D341Med (cell line): ENCODE results near the gene DNAH11.
"Not testable (repeated sequence)": the region's sequence is repeated elsewhere in the genome, so short reads cannot be mapped to it uniquely, and the experiment has no call there.

Experiments used
- DNase-seq: peaks from one replicate; pipeline ENCODE4 v3.0.0; 2012; ENCODE audit warnings: low spot score

The DNAH11 gene

DNA sequence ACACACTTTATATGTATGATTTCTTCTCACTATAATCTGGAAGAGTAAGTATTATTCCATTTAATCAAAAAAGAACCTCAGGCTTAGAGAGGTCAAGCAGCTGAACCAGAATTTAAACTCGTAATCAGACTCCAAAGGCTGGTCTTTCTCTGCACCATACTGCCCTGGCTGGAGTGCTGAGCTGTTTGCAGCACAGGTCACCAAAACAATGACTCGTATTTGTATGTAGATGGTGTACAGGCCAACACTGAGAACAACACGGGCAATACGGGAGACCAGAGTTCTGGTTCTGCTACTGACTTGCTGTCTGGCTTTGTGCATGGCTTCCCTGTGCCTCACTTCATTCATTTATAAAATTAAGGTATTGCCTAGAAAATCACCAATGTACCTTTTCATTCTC lies 344.9 kb downstream of the DNAH11 start:
- no peak for DNase-seq

DNA sequence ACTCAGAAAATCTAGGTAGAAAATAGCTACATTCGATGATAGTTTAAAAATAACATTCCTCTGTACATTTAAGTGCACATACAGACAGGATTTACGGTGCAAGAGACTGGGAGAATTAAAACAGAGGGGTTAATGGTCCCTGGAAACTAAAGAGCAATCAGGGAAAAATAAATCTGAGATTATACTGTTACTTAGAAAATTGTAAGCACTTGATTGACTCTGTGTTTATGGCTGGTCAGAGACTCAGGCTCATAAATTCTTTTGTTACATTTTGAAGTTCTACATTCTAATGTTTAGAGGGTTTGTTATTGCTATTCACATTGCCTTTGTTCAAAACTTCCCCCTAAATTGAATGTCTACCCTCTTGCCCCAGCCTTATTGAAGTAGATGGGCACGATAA lies 348.5 kb downstream of the DNAH11 start:
- no peak for DNase-seq

DNA sequence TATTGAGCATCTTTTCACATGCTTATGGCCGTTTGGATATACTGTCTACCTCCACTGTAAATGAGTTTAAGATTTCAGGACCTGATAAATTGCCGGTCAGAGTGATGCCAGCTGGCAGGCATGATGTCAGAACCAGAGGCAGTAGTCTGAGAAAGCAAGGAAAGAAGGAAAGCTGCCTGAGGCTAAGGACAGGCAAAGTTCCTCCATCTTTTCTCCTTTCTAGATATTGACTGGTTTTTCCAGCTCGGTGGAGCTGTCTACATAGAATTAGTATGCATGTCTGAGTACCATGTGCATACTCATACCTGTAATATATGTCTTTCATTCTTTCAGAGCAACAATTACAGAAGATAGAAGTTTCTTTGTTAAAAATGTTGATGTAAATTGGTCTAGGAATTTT lies 350.6 kb downstream of the DNAH11 start:
- DNase-seq = no peak

DNA sequence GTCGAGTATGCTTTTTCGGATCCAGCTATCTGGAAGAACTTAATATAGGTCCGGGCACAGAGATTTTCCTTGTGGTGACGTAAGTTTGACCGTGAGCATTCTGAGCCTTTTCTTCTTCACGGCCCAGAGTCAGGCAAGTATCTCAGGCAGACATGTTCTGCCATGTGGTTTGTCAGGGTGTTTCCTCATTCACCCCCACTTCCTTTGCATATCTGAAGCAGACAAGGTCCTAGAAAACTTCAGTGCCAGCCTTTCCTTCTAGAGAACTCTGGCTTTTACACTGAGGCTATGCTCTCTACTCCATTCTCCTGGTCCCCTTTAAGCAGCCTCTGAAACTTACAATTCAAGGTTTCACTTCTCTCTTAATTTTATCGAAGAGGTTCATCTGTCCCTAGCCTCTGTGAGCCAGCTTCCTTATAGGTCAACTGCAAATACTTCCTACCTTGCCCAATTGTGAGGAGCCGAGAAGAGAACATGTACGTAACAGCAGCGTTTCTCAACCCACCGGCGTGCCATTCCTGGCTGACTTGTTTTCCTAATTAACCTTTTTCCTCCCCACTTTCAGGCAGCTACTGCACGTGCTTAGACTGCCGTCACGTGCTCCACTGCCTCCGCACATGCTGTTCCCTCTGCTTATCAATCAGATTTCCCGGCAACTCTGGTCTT lies 355.6 kb downstream of the DNAH11 start:
- no peak for DNase-seq

DNA sequence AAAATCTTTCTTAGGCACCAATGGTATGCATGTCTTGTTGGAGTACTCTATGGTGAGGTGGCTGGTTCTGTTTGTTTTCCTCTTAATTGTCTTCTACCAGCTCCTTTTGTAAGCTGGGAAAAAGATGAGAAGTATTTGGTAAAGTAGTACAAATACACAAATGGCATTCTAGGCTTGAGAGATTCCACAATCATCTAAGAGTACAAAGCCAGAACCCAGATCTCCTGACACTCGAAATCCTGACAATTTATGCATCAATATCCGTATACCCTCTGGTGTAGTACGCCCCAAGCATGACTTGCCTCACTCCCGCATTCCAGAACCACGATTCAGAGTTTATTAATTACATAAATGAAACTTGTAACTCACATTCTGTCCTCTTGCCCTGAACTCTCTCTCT lies 359.4 kb downstream of the DNAH11 start:
- DNase-seq = no peak

DNA sequence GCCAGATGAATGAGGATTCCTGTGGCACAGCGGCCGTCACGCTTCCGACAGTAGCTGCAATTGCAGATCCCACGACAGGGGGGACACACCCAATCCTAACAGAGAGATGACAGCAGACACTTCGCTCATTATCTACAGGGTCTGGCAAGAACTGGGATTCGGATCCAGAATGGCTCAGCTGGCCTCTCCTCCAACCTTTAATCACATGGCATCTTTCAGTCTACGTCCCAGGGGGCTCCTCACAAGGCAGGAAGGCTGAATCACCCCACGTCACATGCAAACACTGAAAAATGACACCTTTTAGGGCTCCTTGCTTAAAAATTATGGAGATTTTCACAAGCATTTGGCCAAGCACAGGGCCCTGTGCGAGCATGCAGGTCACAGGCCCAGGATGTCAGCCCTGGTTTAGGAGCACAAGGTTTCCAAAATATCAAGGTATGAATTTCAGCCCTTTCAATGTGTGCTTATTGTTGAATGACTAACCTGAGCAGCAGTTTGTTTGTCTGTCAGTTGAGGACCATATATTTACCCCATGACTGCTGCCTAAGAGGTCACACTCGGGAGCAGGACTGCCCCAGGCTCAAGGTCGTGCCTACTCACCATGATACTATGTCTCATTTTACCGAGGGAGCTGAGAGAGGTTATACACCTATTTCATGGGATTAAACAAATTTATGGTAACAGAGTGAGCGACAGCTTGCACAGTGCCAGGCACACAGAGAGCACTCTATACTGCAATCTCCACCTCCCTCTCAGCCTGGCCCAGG lies 360.4 kb downstream of the DNAH11 start:
- no peak for DNase-seq

DNA sequence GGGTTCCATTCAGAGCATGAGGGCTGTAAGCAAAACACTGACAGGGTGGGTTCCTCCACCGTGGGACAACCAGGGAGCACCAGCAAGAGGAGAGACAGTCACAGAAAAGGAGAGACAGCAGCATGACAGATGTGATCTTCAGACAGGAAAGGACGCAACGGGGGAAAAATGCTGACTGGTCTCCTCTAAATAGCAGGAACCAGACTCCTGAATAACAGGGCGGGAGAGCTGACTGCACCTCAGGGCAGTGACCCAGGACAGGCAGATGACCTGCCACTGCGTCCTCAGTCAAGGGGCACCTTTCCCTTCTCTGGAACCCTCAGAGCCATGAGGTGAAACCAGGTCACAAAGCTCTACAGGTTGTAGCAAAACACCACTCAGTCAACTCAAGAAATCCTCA lies 365.9 kb downstream of the DNAH11 start:
- no peak for DNase-seq

DNA sequence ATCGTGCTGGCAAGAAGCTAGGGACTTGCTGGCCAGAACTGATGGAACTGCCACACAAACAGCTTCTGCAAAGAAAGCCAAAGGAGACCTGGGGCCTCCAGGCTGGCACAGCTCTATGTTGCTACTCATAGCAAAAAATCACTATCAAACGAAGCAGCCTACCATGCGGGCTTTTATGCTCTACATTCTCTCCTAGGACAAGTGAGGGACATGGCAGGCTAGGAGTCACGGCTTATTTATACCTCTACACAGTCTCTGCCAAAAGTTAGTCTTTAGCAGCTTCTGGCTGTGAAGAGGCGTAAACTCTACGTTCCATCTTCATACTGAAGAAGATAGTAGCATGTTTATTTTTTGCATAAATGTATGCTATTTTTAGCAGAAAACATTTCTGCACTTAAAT lies 367.4 kb downstream of the DNAH11 start:
- DNase-seq = no peak

DNA sequence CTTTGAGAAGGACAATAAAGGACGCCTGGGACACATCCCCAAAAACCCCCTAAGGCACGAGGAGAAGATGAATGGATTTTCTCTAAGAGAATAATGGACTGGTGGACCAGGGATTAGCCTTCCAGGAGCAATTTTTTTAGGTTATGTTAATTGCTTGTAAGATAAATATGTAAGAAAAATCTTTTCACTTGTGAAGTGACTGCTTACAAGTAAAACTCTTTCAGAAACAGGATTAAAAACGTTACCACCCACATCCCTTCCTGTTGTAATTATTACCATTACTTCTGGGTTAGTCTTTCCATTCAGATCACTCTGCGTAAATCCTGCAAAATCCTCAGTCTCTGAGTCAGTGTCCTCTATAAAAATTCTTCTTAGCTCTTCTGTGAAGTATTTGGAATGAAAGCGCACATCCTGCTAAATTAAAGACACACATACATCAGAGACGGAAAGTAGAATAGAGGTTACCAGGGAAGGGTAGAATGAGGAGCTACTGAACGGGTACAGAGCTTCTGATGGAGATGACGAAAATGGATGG lies 368.6 kb downstream of the DNAH11 start:
- DNase-seq = no peak

DNA sequence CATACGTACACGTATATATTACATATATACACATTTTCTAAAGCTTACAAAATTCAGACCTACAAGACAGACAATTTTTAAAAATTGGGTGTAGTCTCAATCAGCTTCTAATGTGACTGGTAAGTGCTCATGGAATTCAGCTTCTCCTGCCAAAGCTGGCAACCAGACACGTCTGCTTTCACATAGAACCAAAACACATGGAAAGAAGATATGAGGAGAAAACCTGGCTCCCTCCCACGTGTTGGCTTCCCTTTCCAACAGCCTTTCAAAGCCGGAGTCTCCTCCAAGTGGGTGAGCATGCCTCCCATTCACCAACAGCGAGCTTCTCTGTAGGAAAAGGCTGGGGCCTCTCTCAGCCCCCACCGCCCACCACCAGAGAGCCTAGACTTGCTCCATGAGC lies 369.5 kb downstream of the DNAH11 start:
- DNase-seq = no peak

DNA sequence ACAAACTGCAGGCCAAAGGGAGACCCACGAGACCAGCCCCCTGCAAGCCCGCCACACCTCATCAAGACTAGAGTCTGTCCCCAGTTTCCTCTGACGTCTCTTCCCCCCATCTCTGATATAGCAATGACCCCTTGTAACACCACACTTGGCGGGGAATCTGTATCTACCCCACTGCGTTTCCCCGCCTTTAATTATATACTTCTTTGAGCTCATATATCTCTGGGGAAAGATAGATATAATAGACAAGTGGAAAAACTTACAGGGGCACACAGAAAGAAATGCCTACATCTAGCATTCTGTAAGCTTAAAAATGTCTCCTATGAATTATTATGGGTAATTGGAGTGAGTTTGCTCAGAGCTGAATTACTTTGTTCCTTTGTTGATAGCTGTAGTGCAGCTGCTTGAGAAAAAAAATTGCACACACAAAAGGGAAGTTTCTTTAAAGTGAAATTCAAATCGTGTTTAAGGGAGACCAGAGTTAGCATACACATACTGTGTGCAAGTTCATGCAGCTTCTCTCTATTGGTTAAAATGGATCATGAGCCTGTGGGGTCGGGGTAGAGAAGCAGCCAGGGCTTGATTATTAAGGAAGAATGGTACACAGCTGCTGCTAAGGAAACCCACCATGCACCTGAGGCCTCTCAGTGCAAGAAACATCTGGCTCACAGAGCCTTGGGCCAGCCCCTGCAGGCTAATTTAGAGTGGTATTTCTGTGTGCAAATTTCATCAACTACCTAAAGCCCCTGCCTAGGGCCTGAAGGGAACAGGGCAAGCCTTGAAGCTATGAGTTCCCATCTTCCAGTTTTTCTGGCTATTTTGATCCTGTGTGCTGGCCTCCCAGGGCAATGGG lies 370.3 kb downstream of the DNAH11 start:
- no peak for DNase-seq

DNA sequence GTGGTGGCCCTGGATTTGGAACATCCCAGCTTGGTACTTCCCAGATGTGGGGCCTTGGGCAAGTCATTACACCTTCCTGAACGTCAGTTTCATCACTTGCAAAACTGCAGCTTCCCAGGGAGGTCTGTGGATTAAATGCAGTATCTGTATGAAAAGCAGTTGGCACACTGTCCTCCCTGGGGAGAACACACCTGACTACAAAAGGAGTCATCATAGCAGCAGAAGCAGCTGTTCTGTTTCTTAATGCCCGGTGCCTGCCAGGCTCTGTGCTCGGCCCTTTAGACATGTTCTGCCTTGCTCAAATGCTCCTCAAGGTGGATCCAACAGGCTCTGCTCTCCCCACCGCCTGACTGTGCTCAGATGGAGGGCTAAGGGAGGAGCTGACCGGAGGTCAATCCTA lies 371.8 kb downstream of the DNAH11 start:
- peak; percentile 42 for DNase-seq

DNA sequence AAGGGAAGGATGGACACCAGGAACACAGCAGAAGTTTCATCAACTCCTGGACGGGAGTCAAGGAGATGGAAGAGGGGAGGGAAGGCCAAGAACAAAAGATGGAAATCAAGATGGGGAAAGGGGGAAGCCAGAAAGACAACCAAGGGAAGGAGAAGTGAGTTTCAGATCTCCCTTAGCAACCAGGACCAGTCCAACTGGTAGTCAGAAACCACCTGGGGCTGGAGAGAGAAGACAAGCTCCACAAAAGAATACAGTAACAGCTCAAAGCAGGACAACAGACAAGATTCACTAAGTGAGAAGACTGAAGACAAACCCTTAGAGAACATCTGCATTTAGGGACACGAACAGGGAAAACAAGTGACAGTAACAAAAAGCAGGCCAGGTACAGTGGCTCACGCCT lies 372.3 kb downstream of the DNAH11 start:
- DNase-seq = no peak

DNA sequence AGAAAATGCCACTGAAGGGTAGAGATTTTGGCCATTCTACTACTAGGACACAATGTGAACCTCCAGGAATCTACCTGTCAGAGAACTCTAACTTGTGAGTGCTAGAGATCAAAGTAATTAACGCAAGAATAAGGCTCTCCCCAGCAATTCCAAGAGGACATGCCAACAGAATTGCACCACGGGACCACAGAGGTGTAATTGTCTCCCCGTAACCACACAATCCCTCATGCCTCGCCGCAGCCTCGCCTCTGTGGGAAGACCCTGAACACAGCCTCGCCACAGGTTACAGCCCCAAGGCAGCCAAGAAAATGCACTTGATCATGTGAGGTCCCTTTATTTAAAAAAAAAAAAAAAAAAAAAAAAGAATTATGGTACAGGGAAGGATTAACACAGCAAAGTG lies 373.3 kb downstream of the DNAH11 start:
- DNase-seq = no peak

DNA sequence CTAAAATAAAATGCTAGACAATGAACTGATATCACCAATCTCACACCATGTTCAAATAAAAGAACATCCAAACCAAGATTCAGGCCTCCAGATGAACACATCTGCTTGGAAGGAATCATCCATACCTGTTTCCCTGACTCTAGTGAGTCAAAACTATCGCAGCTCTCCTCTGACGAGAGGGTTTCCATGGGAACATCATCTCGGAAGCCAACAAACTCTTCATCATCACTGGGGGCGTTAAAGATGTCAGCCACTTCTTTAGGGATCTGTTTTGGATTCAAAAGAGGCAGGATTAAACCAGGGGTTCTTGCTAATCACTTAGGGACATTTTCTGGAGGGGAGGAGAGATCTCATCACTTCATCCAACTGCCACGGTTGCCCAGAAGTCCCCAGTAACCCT lies 373.8 kb downstream of the DNAH11 start:
- DNase-seq = no peak

DNA sequence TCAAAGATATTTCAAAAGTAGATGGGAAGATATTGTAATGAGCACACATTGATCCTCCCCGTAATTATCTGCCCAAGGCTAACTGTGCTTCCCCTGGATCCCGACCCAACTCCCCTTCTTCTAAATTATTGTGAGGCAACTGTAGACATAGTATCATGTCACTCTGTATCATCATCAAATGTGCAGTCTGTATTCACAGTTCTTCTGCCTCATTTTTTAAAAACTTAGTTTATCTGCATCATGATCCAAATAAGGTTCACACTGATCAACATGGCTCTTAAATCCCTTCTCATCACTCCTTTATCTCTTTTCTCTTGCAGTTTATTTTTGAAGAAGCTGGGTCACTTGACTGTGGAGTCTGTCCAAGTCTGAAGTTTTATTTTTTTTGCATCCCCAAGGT lies 375.4 kb downstream of the DNAH11 start:
- DNase-seq = no peak

DNA sequence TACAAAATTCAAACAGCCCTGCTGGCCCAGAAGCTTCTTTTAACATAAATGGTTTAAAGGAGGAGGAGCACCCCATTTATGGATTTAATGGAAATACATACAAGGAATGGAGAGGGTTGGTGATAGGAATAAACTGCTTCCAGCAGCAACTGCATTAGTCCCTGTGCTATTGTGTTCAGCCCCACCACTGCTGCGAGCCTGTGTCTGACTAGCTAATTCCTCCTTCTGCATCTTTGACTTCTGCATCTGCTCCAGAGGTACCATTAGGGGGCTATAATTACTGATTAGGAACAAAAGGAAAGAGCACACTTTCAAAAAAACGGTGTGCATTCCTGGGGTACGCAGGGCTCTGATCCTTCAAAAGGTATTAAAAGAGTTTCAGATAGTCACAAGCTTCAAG lies 378.1 kb downstream of the DNAH11 start:
- no peak for DNase-seq

DNA sequence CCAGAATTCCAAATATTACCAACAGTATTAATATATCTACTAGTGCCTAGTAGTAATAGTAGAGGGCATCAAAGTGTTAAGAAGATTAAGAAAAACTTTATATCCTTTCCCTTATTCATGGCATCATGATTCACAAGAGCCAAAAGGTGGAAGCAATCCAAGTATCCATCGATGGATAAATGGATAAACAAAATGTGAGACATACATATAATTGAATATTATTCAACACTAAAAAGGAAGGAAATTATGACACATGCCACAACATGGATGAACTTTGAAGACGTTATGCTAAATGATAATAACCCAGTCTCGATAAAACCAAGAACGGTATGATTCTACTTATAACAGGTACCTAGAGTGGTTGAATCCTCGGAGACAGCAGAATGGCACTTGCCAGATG lies 379.8 kb downstream of the DNAH11 start:
- DNase-seq = no peak

DNA sequence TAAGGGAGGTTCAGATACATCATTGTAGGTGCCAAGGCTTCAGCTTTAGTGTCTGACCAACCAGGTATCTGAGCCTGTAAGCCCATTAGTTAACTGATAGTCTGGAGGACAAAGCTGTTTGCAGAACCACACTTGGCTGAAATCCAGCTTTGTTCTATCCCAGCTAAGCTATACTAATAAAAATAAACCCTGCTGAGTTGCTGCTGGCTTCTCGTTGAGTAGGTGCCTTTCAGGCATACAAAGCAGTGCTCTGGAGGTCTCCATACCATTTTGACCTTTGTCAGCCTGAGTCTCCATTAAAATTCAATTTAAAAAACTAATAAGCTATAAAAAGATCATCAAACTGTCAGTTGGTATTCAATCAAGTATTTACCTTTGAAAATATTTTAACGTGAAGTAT lies 380.8 kb downstream of the DNAH11 start:
- peak; percentile 54 for DNase-seq

DNA sequence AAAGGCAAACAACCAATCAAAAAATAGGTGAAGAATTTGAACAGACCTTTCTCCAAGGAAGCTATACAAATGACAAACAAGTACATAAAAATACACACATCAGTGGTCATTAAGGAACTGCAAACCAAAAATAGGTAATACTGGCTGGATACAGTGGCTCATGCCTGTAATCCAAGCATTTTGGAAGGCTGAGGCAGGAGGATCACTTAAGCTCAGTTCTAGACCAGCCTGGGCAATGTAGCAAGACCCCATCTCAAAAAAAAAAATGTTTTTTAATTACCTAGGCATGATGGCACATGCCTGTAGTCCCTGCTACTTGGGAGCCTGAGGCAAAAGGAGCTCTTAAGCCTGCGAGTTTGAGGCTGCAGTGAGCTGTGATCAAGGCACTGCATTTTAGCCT lies 383.6 kb downstream of the DNAH11 start:
- DNase-seq = no peak

DNA sequence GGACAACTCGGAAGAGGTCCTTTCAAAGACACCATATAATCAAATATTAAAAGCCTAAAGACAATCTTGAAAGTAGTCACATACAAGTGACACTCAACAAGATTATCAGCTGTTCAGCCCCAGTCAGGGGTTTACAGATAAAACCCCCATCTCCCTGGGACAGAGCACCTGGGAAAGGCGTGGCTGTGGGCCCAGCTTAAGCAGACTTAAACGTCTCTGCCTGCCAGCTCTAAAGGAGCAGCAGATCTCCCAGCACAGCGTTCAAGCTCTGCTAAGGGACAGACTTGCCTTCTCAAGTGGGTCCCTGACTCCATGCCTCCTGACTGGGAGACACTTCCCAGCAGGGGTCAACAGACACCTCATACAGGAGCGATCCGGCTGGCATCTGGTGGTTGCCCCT lies 384.9 kb downstream of the DNAH11 start:
- peak; percentile 57 for DNase-seq

DNA sequence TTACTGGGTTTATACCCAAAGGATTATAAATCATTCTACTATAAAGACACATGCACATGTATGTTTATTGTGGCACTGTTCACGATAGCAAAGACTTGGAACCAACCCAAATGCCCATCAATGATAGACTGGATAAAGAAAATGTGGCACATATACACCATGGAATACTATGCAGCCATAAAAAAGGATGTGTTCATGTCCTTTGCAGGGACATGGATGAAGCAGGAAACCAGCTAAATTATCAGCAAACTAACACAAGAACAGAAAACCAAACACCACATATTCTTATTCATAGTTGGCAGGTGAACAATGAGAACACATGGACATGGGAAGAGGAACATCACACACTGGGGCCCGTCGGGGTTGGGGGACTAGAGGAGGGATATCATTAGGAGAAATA lies 390.5 kb downstream of the DNAH11 start:
- DNase-seq = not testable (repeated sequence)

DNA sequence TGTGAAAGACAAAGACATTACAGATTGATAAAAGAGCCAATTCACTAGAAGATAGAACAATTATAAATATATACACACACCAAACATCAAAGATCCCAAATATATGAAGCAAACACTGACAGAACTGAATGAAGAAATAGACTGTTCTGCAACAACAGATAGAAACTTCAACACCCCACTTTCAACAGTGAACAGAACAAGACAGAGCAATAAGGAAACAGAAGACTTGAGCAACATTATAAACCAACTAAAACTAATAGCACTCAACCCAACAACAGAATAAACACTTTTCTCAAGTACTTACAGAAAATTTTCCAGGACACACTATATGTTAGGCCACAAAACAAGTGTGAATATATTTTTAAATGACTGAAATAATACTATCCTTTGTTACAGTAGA lies 392.0 kb downstream of the DNAH11 start:
- no peak for DNase-seq
